ENCODE measurements around the gene ZCWPW1.

ZCWPW1 gene

DNA sequence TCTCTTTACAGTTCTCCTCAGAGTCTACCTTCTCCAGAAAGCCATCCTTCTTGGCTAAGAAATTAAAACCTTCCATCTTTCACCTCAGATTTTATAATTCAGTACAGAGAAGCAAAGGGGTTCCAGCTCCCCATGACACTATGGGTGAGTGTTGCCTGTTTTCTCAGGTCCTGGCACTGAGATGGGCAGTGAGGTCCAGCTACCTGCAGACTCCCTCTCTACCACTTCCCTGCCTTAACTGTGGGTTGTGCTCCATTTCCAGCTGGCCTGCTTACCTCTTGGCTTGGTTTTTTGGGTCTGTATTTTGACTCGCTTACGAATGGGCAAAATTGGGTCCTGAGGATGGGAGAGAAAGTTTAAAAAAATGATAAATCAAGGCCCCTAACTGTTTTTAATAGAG lies 26.3 kb downstream of the ZCWPW1 start:
- Histone ChIP-seq H3K27me3 (ENCODE audit: control insufficient read depth, insufficient read depth, low read length) (no peaks in the 10 kb centered on the region), H3K4me1 (ENCODE audit: control insufficient read depth, insufficient read depth, low read length) (no peaks in the 10 kb centered on the region), H3K4me3 (ENCODE audit: low read length) (no peak overlapping the region), H3K9ac (ENCODE audit: low read length) (no peak overlapping the region), H3K9me3 (ENCODE audit: control insufficient read depth, low read length) (no peaks in the 10 kb centered on the region), H3K36me3 (ENCODE audit: control insufficient read depth, insufficient read depth, low read length) (no peaks in the 10 kb centered on the region)

DNA sequence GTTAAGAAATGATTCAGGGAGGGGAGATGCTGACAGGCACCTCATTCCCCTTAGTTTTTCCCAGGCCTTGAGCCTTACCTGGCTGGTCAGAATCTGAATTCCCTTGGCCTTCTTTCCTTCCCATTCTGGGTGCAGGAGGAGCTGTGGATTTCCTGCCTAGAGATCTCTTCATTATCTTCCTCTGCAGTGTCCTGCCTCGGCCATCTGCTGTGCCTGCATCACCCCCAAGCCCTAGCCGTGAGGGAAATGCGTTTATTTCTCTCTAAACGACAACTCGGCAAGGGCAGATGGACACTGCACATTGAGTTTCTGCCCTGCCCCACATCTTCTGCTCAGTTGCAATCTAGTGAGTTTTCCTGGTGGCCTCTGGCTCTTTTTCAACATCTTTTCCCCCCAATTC lies 26.7 kb downstream of the ZCWPW1 start:
- Histone ChIP-seq H3K27me3 (ENCODE audit: control insufficient read depth, insufficient read depth, low read length) (no peaks in the 10 kb centered on the region), H3K36me3 (ENCODE audit: control insufficient read depth, insufficient read depth, low read length) (no peaks in the 10 kb centered on the region), H3K4me3 (ENCODE audit: low read length) (no peak overlapping the region), H3K9me3 (ENCODE audit: control insufficient read depth, low read length) (no peaks in the 10 kb centered on the region), H3K9ac (ENCODE audit: low read length) (no peak overlapping the region), H3K4me1 (ENCODE audit: control insufficient read depth, insufficient read depth, low read length) (no peaks in the 10 kb centered on the region)

DNA sequence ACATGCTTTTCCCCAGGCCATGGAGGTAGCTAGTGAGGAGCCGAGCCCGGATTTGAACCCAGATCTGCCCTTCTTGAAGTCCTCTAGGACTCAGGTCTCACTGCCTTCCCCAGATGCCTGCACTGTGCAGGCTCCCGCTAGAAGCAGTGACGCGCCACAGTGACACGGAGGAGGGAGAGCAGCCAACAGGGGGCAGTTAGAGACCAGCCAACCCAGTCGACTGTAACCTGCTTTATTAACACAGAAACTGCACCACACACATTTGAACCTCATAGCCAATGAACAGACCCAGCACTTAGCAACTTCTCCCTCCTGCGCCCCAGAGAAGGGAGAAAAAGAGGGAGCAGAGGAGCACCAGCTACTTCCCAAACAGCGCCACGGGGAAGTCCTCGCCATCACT lies 27.8 kb downstream of the ZCWPW1 start:
- Histone ChIP-seq H3K9ac (ENCODE audit: low read length) (no peak overlapping the region), H3K4me3 (ENCODE audit: low read length) (no peak overlapping the region), H3K9me3 (ENCODE audit: control insufficient read depth, low read length) (no peaks in the 10 kb centered on the region), H3K4me1 (ENCODE audit: control insufficient read depth, insufficient read depth, low read length) (no peaks in the 10 kb centered on the region), H3K36me3 (ENCODE audit: control insufficient read depth, insufficient read depth, low read length) (no peaks in the 10 kb centered on the region), H3K27me3 (ENCODE audit: control insufficient read depth, insufficient read depth, low read length) (no peaks in the 10 kb centered on the region)

DNA sequence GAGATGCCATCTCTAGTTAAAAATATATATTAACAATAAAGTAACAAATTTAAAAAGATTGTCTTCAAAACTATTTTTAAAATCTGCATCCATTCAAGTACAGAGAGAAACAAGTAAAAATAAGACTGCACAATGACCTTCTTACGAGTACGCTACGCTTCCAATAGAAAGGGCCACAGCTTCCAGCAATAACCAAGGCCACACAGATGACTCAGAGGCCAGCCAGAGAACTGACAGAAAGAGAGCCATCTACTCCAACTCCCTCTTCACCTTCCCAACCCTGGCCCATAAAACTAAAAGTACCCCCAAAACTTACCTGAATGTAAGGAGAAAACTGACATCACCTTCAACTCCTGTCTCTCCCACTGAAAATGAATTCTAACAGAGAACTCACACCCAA lies 28.5 kb downstream of the ZCWPW1 start:
- no peak overlapping the region for H3K9ac ChIP-seq (ENCODE audit: low read length)
- H3K27me3 ChIP-seq (ENCODE audit: control insufficient read depth, insufficient read depth, low read length): no peaks in the 10 kb centered on the region
- H3K36me3 ChIP-seq (ENCODE audit: control insufficient read depth, insufficient read depth, low read length): no peaks in the 10 kb centered on the region
- no peaks in the 10 kb centered on the region for H3K4me1 ChIP-seq (ENCODE audit: control insufficient read depth, insufficient read depth, low read length)
- no peaks in the 10 kb centered on the region for H3K9me3 ChIP-seq (ENCODE audit: control insufficient read depth, low read length)
- H3K4me3 ChIP-seq (ENCODE audit: low read length): no peak overlapping the region

DNA sequence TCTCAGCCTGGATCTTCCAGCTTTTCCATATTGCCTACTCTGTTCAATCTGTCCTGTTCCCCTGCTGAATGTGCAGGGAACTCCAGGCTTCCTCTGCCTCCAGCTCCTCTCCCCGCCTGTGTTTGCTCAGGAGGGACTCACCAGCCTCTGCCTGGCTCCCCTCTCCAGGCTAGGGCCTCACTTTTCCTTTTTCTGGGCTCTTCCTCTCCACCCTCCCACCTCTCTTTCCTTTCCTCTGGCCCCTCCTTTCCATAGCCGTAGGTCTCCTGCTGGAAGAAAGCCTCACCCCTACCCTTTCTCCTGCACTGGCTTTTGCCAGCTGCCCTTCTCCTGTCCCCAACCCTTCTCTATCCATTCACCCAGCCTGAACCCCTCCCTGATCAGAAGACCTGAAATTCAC lies 30.3 kb downstream of the ZCWPW1 start:
- Histone ChIP-seq H3K9ac (ENCODE audit: low read length) (no peak overlapping the region), H3K36me3 (ENCODE audit: control insufficient read depth, insufficient read depth, low read length) (no peaks in the 10 kb centered on the region), H3K27me3 (ENCODE audit: control insufficient read depth, insufficient read depth, low read length) (no peaks in the 10 kb centered on the region)

DNA sequence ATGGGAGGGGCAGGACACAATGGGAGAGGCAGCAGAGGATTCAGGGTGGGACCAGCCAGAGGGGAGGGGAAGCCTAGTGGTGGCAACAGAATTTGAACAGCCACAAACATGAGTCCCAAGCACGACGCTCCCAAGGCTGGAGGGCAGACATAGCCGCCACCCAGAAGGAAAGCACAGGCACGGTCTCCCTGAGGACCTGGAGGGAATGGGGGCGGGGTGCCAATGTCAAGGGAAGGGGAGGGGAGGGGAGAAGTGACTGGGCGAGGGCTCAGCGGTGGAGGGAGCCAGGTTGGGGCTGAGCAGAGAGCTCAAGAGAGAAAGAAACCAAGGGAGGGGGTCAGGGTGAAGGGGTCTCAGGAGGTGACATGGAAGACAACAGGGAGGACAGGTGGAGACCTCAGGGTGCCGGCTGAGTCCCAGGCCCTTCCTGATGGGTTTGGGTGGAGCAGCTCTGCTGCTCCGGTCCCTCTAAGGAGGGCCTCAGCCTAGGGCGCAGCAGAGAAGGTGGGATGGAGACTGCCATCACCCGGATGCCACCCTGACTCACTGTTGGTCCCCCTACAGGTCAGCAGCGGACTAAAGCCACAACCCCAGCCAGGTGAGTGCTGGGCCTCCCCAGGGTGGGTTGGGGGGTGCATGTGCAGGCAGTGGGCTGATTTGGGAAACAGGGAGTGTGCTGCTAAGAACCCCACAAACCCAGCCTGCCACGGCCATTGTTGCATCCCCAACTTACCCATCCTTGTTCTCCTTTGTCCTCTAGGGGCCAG lies 31.0 kb downstream of the ZCWPW1 start:
- H3K9ac ChIP-seq (ENCODE audit: low read length): no peak overlapping the region
- H3K9me3 ChIP-seq (ENCODE audit: control insufficient read depth, low read length): no peaks in the 10 kb centered on the region
- H3K36me3 ChIP-seq (ENCODE audit: control insufficient read depth, insufficient read depth, low read length): no peaks in the 10 kb centered on the region
- H3K4me3 ChIP-seq (ENCODE audit: low read length): no peak overlapping the region
- H3K27me3 ChIP-seq (ENCODE audit: control insufficient read depth, insufficient read depth, low read length): no peaks in the 10 kb centered on the region
- H3K4me1 ChIP-seq (ENCODE audit: control insufficient read depth, insufficient read depth, low read length): no peaks in the 10 kb centered on the region

More for the DNA sequence above, 30.3 kb downstream of the ZCWPW1 start:
- Histone ChIP-seq H3K4me3 (ENCODE audit: low read length) (no peak overlapping the region), H3K4me1 (ENCODE audit: control insufficient read depth, insufficient read depth, low read length) (no peaks in the 10 kb centered on the region), H3K9me3 (ENCODE audit: control insufficient read depth, low read length) (no peaks in the 10 kb centered on the region)

DNA sequence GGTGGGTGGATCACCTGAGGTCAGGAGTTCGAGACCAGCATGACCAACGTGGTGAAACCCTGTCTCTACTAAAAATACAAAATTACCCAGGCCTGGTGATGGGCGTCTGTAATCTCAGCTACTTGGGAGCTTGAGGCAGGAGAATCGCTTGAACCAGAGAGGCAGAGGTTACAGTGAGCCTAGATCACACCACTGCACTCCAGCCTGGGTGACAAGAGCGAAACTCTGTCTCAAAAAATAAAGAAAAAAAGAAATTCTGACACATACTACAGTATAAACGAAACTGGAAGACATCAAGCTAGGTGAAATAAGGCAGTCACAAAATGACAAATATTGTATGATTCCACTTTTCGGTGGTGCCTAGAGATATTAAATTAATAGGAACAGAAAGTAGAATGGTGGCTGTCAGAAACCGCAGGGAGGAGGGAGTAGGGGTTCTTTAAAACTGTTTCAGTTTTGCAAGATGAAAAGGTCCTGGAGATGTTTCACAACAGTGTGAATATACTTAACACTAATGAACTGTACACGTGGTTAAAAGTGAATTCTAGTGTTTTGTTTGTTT lies 32.0 kb downstream of the ZCWPW1 start:
- no peaks in the 10 kb centered on the region for H3K4me1 ChIP-seq (ENCODE audit: control insufficient read depth, insufficient read depth, low read length)
- no peak overlapping the region for H3K4me3 ChIP-seq (ENCODE audit: low read length)
- H3K9ac ChIP-seq (ENCODE audit: low read length): no peak overlapping the region
- H3K27me3 ChIP-seq (ENCODE audit: control insufficient read depth, insufficient read depth, low read length): no peaks in the 10 kb centered on the region
- no peaks in the 10 kb centered on the region for H3K9me3 ChIP-seq (ENCODE audit: control insufficient read depth, low read length)
- no peaks in the 10 kb centered on the region for H3K36me3 ChIP-seq (ENCODE audit: control insufficient read depth, insufficient read depth, low read length)

DNA sequence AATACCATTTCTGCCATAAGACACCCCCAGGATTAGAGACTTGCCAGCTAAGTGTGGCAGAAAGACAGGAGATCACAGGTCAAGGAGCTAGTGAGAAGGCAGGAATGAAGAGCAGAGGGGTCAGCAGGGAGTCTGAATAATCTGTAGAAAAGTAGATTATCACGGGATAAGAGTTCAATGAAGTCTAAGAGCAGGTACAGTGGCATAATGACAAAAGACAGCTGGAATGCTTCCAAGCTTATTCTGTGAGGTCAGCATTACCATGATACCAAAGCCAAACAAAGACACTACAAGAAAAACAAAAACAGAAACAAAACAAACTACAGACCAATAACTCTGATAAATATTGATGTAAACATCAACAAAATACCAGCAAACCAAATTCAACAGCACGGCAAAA lies 34.4 kb downstream of the ZCWPW1 start:
- no peaks in the 10 kb centered on the region for H3K36me3 ChIP-seq (ENCODE audit: control insufficient read depth, insufficient read depth, low read length)
- H3K4me1 ChIP-seq (ENCODE audit: control insufficient read depth, insufficient read depth, low read length): no peaks in the 10 kb centered on the region
- H3K27me3 ChIP-seq (ENCODE audit: control insufficient read depth, insufficient read depth, low read length): no peaks in the 10 kb centered on the region
- H3K4me3 ChIP-seq (ENCODE audit: low read length): no peak overlapping the region
- no peak overlapping the region for H3K9ac ChIP-seq (ENCODE audit: low read length)
- H3K9me3 ChIP-seq (ENCODE audit: control insufficient read depth, low read length): no peaks in the 10 kb centered on the region

DNA sequence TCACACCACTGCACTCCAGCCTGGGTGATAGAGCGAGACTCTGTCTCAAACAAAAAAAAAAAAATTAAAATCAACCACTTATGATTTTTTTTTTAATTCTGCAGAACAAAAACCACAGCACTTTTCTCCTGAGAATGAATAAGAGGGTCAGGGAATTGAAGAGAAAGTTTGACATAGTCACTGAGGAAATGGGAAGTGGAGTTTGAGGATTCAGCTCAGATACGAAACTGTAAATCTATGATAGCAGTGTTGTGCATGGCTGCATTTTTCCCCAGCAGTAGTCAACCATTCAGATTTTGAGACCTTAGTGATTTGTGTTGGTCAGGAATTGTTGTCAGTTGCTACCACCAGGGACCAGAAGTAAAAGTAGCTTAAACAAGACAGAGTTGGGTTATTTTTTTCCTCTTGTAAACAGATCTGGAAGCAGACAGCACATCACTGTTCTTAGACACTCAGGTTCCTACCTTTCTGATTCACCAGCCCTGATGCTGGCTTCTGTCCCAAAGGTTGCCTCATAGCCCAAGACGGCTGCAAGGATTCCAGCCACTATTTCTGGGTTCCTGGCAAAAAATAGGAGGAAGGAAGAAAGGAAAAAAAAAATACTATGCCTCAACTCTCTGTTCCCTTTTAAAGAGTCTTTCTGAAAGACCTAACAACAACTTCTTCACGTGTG lies 35.1 kb downstream of the ZCWPW1 start:
- H3K27me3 ChIP-seq (ENCODE audit: control insufficient read depth, insufficient read depth, low read length): no peaks in the 10 kb centered on the region
- H3K4me1 ChIP-seq (ENCODE audit: control insufficient read depth, insufficient read depth, low read length): no peaks in the 10 kb centered on the region
- H3K36me3 ChIP-seq (ENCODE audit: control insufficient read depth, insufficient read depth, low read length): no peaks in the 10 kb centered on the region

DNA sequence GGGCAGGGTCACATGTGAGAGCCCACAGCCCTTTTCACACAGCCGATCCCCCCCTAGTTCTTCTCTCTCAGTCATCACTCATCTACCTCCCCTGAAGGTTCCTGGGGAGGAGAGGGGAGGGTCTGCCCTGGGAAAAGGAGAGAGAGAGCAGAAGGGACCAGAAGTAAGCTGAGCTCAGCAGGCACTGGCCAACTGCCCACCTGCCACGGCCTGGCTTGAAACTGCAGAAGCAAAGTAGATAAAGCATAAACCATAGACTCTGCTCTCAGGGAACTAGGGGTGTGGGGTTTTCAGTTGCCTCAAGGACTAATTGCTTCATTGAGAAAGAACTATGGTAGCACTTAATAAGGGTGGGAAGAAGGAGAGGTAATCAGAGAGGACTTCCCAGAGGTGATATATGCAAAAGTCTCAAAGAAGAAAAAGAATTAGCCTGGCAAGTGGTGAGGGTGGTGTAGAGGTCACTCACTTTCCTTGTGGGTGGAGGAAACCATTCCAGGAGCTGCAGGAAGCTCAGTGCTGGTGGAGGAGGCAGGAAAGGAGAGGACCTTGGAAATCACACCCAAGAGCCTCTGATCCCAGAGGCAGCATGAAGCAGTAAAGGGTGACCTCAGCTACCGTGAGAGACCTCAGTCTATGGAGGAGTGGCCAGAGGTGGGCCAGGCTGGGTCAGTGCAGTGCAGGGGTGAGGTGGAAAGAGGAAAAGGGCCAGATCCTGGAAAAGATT lies 38.1 kb downstream of the ZCWPW1 start:
- Histone ChIP-seq H3K9me3 (ENCODE audit: control insufficient read depth, low read length) (no peaks in the 10 kb centered on the region), H3K9ac (ENCODE audit: low read length) (no peak overlapping the region), H3K36me3 (ENCODE audit: control insufficient read depth, insufficient read depth, low read length) (no peaks in the 10 kb centered on the region), H3K4me1 (ENCODE audit: control insufficient read depth, insufficient read depth, low read length) (no peaks in the 10 kb centered on the region), H3K4me3 (ENCODE audit: low read length) (no peak overlapping the region), H3K27me3 (ENCODE audit: control insufficient read depth, insufficient read depth, low read length) (no peaks in the 10 kb centered on the region)

More for the DNA sequence above, 35.1 kb downstream of the ZCWPW1 start:
- Histone ChIP-seq H3K9ac (ENCODE audit: low read length) (no peak overlapping the region), H3K9me3 (ENCODE audit: control insufficient read depth, low read length) (no peaks in the 10 kb centered on the region), H3K4me3 (ENCODE audit: low read length) (no peak overlapping the region)

DNA sequence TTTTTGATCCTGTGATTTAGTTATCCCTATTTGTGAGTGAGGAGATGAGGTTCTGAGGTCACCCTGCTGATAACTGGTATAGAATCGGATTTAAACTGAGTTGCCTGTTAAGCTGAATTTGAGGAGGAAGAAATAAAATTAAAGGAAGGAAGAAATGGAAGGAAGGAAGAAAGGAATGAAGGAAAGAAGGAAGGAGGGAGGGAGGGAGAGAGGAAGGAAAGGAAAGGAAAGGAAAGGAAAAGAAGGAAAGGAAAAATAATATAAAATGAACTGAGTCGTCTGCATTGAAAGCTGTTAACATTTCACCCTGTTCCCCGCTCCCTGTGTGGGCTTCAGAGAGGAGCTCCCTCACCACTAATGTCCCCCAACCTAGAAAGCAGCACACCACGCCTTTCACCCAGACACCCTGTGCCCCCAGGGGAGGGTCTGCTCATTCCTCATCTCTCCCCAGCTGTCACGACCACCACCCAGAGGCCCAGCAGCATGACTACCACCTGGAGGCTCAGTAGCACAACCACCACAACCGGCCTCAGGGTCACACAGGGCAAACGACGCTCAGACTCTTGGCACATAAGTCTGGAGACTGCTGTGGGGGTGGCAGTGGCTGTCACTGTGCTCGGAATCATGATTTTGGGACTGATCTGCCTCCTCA lies 38.9 kb downstream of the ZCWPW1 start:
- Histone ChIP-seq H3K27me3 (ENCODE audit: control insufficient read depth, insufficient read depth, low read length) (no peaks in the 10 kb centered on the region), H3K4me3 (ENCODE audit: low read length) (no peak overlapping the region), H3K9me3 (ENCODE audit: control insufficient read depth, low read length) (no peaks in the 10 kb centered on the region), H3K36me3 (ENCODE audit: control insufficient read depth, insufficient read depth, low read length) (no peaks in the 10 kb centered on the region), H3K9ac (ENCODE audit: low read length) (no peak overlapping the region), H3K4me1 (ENCODE audit: control insufficient read depth, insufficient read depth, low read length) (no peaks in the 10 kb centered on the region)

Measured in mucosa of stomach (tissue), 1 donor.